ENCODE measurements around the gene INSR.

INSR gene

GRCh38 chr19:7098701-7099596, 195.3 kb downstream of the INSR start:
- WGBS, 2 experiments (ENCODE audit: insufficient coverage in 2 of 2): 0 to 1% methylated on average over 74 to 76 of the region's 78 CpGs
- H3K27ac ChIP-seq (ENCODE audit: low read depth, low read length, severe bottlenecking): peak overlapping the region; percentile 82
- peaks cover 4% of the 10 kb centered on the region for H3K4me1 ChIP-seq (ENCODE audit: control insufficient read depth, insufficient read depth, low read length, poor library complexity, severe bottlenecking)
- H3K4me3 ChIP-seq (ENCODE audit: extremely low read depth, insufficient read depth, low read length, poor library complexity, severe bottlenecking): peak overlapping the region; percentile 59
- H3K36me3 ChIP-seq (ENCODE audit: control insufficient read depth, insufficient read depth, low read length): no peaks in the 10 kb centered on the region
- H3K9me3 ChIP-seq (ENCODE audit: control insufficient read depth, low read length): peaks cover 32% of the 10 kb centered on the region

- no peak overlapping the region for H3K27ac ChIP-seq (ENCODE audit: low read depth, low read length, severe bottlenecking)
- peaks cover 35% of the 10 kb centered on the region for H3K9me3 ChIP-seq (ENCODE audit: control insufficient read depth, low read length)
- WGBS, 2 experiments (ENCODE audit: insufficient coverage in 2 of 2): 92 to 100% methylated on average over 1 to 3 of the region's 3 CpGs
- H3K4me3 ChIP-seq (ENCODE audit: extremely low read depth, insufficient read depth, low read length, poor library complexity, severe bottlenecking): peak overlapping the region; percentile 59
- H3K4me1 ChIP-seq (ENCODE audit: control insufficient read depth, insufficient read depth, low read length, poor library complexity, severe bottlenecking): peaks cover 4% of the 10 kb centered on the region
- H3K36me3 ChIP-seq (ENCODE audit: control insufficient read depth, insufficient read depth, low read length): no peaks in the 10 kb centered on the region
Measured at GRCh38 chr19:7098096-7098495, 196.1 kb downstream of the INSR start.

GRCh38 chr19:7088999-7089398, 205.2 kb downstream of the INSR start:
- Histone ChIP-seq H3K4me1 (ENCODE audit: control insufficient read depth, insufficient read depth, low read length, poor library complexity, severe bottlenecking) (no peaks in the 10 kb centered on the region), H3K4me3 (ENCODE audit: extremely low read depth, insufficient read depth, low read length, poor library complexity, severe bottlenecking) (no peak overlapping the region), H3K9me3 (ENCODE audit: control insufficient read depth, low read length) (peaks cover 53% of the 10 kb centered on the region), H3K27ac (ENCODE audit: low read depth, low read length, severe bottlenecking) (no peak overlapping the region), H3K36me3 (ENCODE audit: control insufficient read depth, insufficient read depth, low read length) (peaks cover 50% of the 10 kb centered on the region)
- WGBS, 2 experiments (ENCODE audit: insufficient coverage in 2 of 2): 86 to 95% methylated on average over 6 of the region's 6 CpGs

GRCh38 chr19:7083076-7083956, 210.9 kb downstream of the INSR start:
- Histone ChIP-seq H3K9me3 (ENCODE audit: control insufficient read depth, low read length) (peaks cover 84% of the 10 kb centered on the region), H3K27ac (ENCODE audit: low read depth, low read length, severe bottlenecking) (no peak overlapping the region), H3K36me3 (ENCODE audit: control insufficient read depth, insufficient read depth, low read length) (peaks cover 77% of the 10 kb centered on the region), H3K4me3 (ENCODE audit: extremely low read depth, insufficient read depth, low read length, poor library complexity, severe bottlenecking) (no peak overlapping the region), H3K4me1 (ENCODE audit: control insufficient read depth, insufficient read depth, low read length, poor library complexity, severe bottlenecking) (no peaks in the 10 kb centered on the region)
- WGBS, 2 experiments (ENCODE audit: insufficient coverage in 2 of 2): 95 to 98% methylated on average over 6 to 11 of the region's 15 CpGs

GRCh38 chr19:7078008-7078407, 216.2 kb downstream of the INSR start:
- Histone ChIP-seq H3K4me3 (ENCODE audit: extremely low read depth, insufficient read depth, low read length, poor library complexity, severe bottlenecking) (no peak overlapping the region), H3K36me3 (ENCODE audit: control insufficient read depth, insufficient read depth, low read length) (peaks cover 100% of the 10 kb centered on the region), H3K27ac (ENCODE audit: low read depth, low read length, severe bottlenecking) (no peak overlapping the region), H3K4me1 (ENCODE audit: control insufficient read depth, insufficient read depth, low read length, poor library complexity, severe bottlenecking) (no peaks in the 10 kb centered on the region), H3K9me3 (ENCODE audit: control insufficient read depth, low read length) (peaks cover 61% of the 10 kb centered on the region)
- 100% methylated on average over 1 of the region's 2 CpGs; no CpG with 5 or more reads in 1 of the 2 experiments for WGBS, 2 experiments (ENCODE audit: insufficient coverage in 2 of 2)

GRCh38 chr19:7076151-7076550, 218.1 kb downstream of the INSR start:
- Histone ChIP-seq H3K36me3 (ENCODE audit: control insufficient read depth, insufficient read depth, low read length) (peaks cover 98% of the 10 kb centered on the region), H3K9me3 (ENCODE audit: control insufficient read depth, low read length) (peaks cover 43% of the 10 kb centered on the region)

GRCh38 chr19:7074705-7075282, 219.4 kb downstream of the INSR start:
- Histone ChIP-seq H3K4me1 (ENCODE audit: control insufficient read depth, insufficient read depth, low read length, poor library complexity, severe bottlenecking) (no peaks in the 10 kb centered on the region), H3K27ac (ENCODE audit: low read depth, low read length, severe bottlenecking) (no peak overlapping the region), H3K9me3 (ENCODE audit: control insufficient read depth, low read length) (peaks cover 29% of the 10 kb centered on the region), H3K4me3 (ENCODE audit: extremely low read depth, insufficient read depth, low read length, poor library complexity, severe bottlenecking) (no peak overlapping the region), H3K36me3 (ENCODE audit: control insufficient read depth, insufficient read depth, low read length) (peaks cover 92% of the 10 kb centered on the region)
- 95 to 99% methylated on average over 19 to 26 of the region's 29 CpGs for WGBS, 2 experiments (ENCODE audit: insufficient coverage in 2 of 2)

More at GRCh38 chr19:7076151-7076550, 218.1 kb downstream of the INSR start:
- Histone ChIP-seq H3K4me3 (ENCODE audit: extremely low read depth, insufficient read depth, low read length, poor library complexity, severe bottlenecking) (no peak overlapping the region), H3K4me1 (ENCODE audit: control insufficient read depth, insufficient read depth, low read length, poor library complexity, severe bottlenecking) (no peaks in the 10 kb centered on the region), H3K27ac (ENCODE audit: low read depth, low read length, severe bottlenecking) (no peak overlapping the region)
- 93 to 94% methylated on average over 4 to 5 of the region's 6 CpGs for WGBS, 2 experiments (ENCODE audit: insufficient coverage in 2 of 2)

GRCh38 chr19:7072541-7072940, 221.7 kb downstream of the INSR start:
- peaks cover 69% of the 10 kb centered on the region for H3K36me3 ChIP-seq (ENCODE audit: control insufficient read depth, insufficient read depth, low read length)
- no peak overlapping the region for H3K27ac ChIP-seq (ENCODE audit: low read depth, low read length, severe bottlenecking)
- WGBS, 2 experiments (ENCODE audit: insufficient coverage in 2 of 2): 91 to 97% methylated on average over 6 of the region's 6 CpGs

GRCh38 chr19:7069904-7070226, 224.3 kb downstream of the INSR start:
- Histone ChIP-seq H3K27ac (ENCODE audit: low read depth, low read length, severe bottlenecking) (peak overlapping the region; percentile 80), H3K36me3 (ENCODE audit: control insufficient read depth, insufficient read depth, low read length) (peaks cover 43% of the 10 kb centered on the region), H3K4me1 (ENCODE audit: control insufficient read depth, insufficient read depth, low read length, poor library complexity, severe bottlenecking) (no peaks in the 10 kb centered on the region), H3K4me3 (ENCODE audit: extremely low read depth, insufficient read depth, low read length, poor library complexity, severe bottlenecking) (peak overlapping the region; percentile 97), H3K9me3 (ENCODE audit: control insufficient read depth, low read length) (peaks cover 3% of the 10 kb centered on the region)
- WGBS, 2 experiments (ENCODE audit: insufficient coverage in 2 of 2): 2 to 4% methylated on average over 6 to 7 of the region's 12 CpGs

More at GRCh38 chr19:7072541-7072940, 221.7 kb downstream of the INSR start:
- Histone ChIP-seq H3K9me3 (ENCODE audit: control insufficient read depth, low read length) (peaks cover 16% of the 10 kb centered on the region), H3K4me3 (ENCODE audit: extremely low read depth, insufficient read depth, low read length, poor library complexity, severe bottlenecking) (no peak overlapping the region), H3K4me1 (ENCODE audit: control insufficient read depth, insufficient read depth, low read length, poor library complexity, severe bottlenecking) (no peaks in the 10 kb centered on the region)

GRCh38 chr19:7069042-7069903, 224.9 kb downstream of the INSR start, which contains the start of gene ZNF557:
TSS of gene ZNF557 (plus strand) at chr19:7069703. CDS start at chr19:7075075, 5,372 bp downstream.
- H3K36me3 ChIP-seq (ENCODE audit: control insufficient read depth, insufficient read depth, low read length): peaks cover 37% of the 10 kb centered on the region
- peak within 1 kb of the TSS; percentile 97 for H3K4me3 ChIP-seq (ENCODE audit: extremely low read depth, insufficient read depth, low read length, poor library complexity, severe bottlenecking)
- WGBS, 2 experiments (ENCODE audit: insufficient coverage in 2 of 2): 1 to 3% methylated on average over 48 to 51 of the region's 56 CpGs
- H3K9me3 ChIP-seq (ENCODE audit: control insufficient read depth, low read length): peaks cover 4% of the 10 kb centered on the region
- peak within 1 kb of the TSS; percentile 80 for H3K27ac ChIP-seq (ENCODE audit: low read depth, low read length, severe bottlenecking)
- no peaks in the 10 kb centered on the region for H3K4me1 ChIP-seq (ENCODE audit: control insufficient read depth, insufficient read depth, low read length, poor library complexity, severe bottlenecking)
